OCI-LY7 (cell line): Measurements from ENCODE around the gene ZNF749. TPM values are rescaled to one million over a fixed set of nuclear protein-coding genes. Genes with fewer than 3 reads are reported as not detected.

Experiments used
- BruUV-seq: library from RNA; stranded (reverse); fragments of 400-500 nt; replicated peaks from 2 replicates; lab custom pipeline; 2021; lab: Mats Ljungman, UMichigan
- CTCF ChIA-PET: fragments of 300-600 bp; sonication (Branson Sonifier 250); formaldehyde crosslinking; loops from one replicate; lab custom pipeline; 2022; ENCODE audit warnings: antibody characterized with exemption; ENCODE audit not compliant: unreplicated experiment; lab: Charles Lee
- POLR2A ChIA-PET: fragments of 300-600 bp; sonication (Branson Sonifier 250); formaldehyde crosslinking; loops from one replicate; lab custom pipeline; 2022; ENCODE audit warnings: antibody characterized with exemption; lab: Charles Lee
- DNase-seq: peaks from one replicate; pipeline ENCODE4 v3.0.0-alpha.2; 2015; ENCODE audit warnings: low spot score
- H2AFZ ChIP-seq: fragments of 200-600 bp; sonication (generic), shearing (Covaris generic); 2 replicates; pipeline ENCODE4 v1.6.1; 2014; ENCODE audit warnings: mild to moderate bottlenecking, antibody characterized with exemption, low read length, moderate library complexity
- H3K27ac ChIP-seq: fragments of 200-600 bp; sonication (generic); 2 replicates; pipeline ENCODE4 v1.5.1; 2014; ENCODE audit warnings: mixed run types, low read depth, mild to moderate bottlenecking, moderate library complexity, low read length, inconsistent platforms; ENCODE audit not compliant: poor library complexity, severe bottlenecking
- H3K36me3 ChIP-seq: fragments of 200-600 bp; sonication (generic); 2 replicates; pipeline ENCODE4 v1.6.1; 2014; ENCODE audit warnings: mild to moderate bottlenecking, antibody characterized with exemption, low read length, moderate library complexity, mixed read lengths; ENCODE audit not compliant: insufficient read depth
- H3K4me1 ChIP-seq: fragments of 200-600 bp; sonication (generic); 2 replicates; pipeline ENCODE4 v1.5.1; 2014; ENCODE audit warnings: mild to moderate bottlenecking, low read length; ENCODE audit not compliant: insufficient read depth, poor library complexity, severe bottlenecking
- H3K4me2 ChIP-seq: fragments of 200-600 bp; sonication (generic); 2 replicates; pipeline ENCODE4 v1.6.1; 2014; ENCODE audit warnings: mild to moderate bottlenecking, low read length
- H3K4me3 ChIP-seq: fragments of 200-600 bp; sonication (generic); 2 replicates; pipeline ENCODE4 v1.5.1; 2014; ENCODE audit warnings: mild to moderate bottlenecking, low read depth, low read length; ENCODE audit not compliant: poor library complexity, severe bottlenecking
- H3K79me2 ChIP-seq: fragments of 200-600 bp; sonication (generic); 2 replicates; pipeline ENCODE4 v1.6.1; 2016; ENCODE audit warnings: low read depth, mild to moderate bottlenecking, low read length, moderate library complexity, mixed read lengths; ENCODE audit not compliant: insufficient read depth
- H3K9me2 ChIP-seq: fragments of 200-600 bp; sonication (generic); 2 replicates; pipeline ENCODE4 v1.6.1; 2016; ENCODE audit warnings: mild to moderate bottlenecking, low read length, mixed read lengths; ENCODE audit not compliant: insufficient read depth
- H3K9me3 ChIP-seq: fragments of 200-600 bp; sonication (generic); 2 replicates; pipeline ENCODE4 v1.6.1; 2014; ENCODE audit warnings: mild to moderate bottlenecking, mixed run types, low read length, mixed read lengths
- H4K20me1 ChIP-seq: fragments of 200-600 bp; sonication (generic); 2 replicates; pipeline ENCODE4 v1.6.1; 2014; ENCODE audit warnings: mild to moderate bottlenecking, antibody characterized with exemption, low read length, moderate library complexity, mixed read lengths; ENCODE audit not compliant: insufficient read depth
- CTCF ChIP-seq: fragments of 200-600 bp; sonication (generic); conservative IDR thresholded peaks from 2 replicates; pipeline ENCODE4 v1.5.1; 2014; ENCODE audit warnings: mild to moderate bottlenecking, antibody characterized with exemption, low read length, moderate library complexity, mixed read lengths
- EZH2phosphoT487 ChIP-seq: fragments of 200-600 bp; sonication (generic); IDR thresholded peaks from 2 replicates; pipeline ENCODE4 v1.6.1; 2018; ENCODE audit warnings: low read depth, borderline replicate concordance, mild to moderate bottlenecking, mixed run types, antibody characterized with exemption, low read length, moderate library complexity, mixed read lengths
- intact Hi-C: fragments of 100-400 bp; cut with micrococcal nuclease; formaldehyde crosslinking; loops from one replicate; pipeline ENCODE4 v1.10.0; 2022; ENCODE audit not compliant: unreplicated experiment
- total RNA-seq, 2 experiments: library from RNA; depleted of rRNA in 1 of 2; stranded (reverse); fragments of >200 nt in 1 of 2; shearing (Covaris generic) in 1 of 2; gene quantifications; 2 replicates each; pipeline ENCODE4 v1.2.3, GENCODE V29; 2014 to 2022

ZNF749 gene
- total RNA-seq, 2 experiments from 2014 or later, result 14.2 to 27.1 TPM

DNA sequence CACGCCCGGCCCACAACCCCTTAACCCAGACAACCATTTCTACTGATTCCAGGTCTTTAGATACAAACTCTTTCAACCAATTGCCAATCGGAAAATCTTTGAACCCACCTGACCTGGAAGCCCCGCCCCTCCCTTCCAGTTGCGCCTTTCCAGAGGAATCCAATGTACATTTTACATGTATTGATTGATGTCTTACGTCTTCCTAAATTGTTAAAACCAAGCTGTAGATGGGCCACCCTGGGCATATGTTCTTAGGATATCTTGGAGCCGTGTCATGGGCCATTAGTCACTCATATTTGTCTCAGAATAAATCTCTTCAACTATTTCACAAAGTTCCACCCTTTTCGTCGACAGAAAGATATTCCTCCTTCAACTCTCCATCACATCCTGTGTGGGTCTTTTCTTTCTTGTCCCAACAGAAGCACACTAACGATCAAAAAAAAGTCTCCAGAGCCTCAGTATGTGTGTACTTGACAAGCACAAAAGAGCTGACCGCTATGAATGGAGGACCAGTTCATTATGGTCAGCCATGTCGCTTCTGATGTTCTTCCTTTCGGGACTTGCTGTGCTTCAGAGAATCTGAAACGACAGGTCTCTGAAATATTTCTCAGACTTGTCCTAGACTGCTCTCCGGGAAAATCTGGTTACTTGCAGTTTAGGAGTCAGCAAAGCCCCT is 601 bp upstream of the ZNF749 start:
- peak overlapping the region; percentile 79 for H3K4me2 ChIP-seq
- intact Hi-C loops, result no loop called here

GRCh38 chr19:57436417-57436816 is 1.3 kb downstream of the ZNF749 start:
- Histone ChIP-seq H3K4me1 (peaks cover 16% of the 10 kb centered on the region), H3K9me2 (no peaks in the 10 kb centered on the region), H4K20me1 (0 out of 2 replicates have a peak, but pooled peaks cover 6% of the 10 kb centered on the region), H3K36me3 (peaks cover 26% of the 10 kb centered on the region; the same call in 1 of the 2 replicates), H2AFZ (no peak overlapping the region), H3K9me3 (no peaks in the 10 kb centered on the region), H3K79me2 (peaks cover 31% of the 10 kb centered on the region), H3K4me2 (peak overlapping the region; percentile 72), H3K4me3 (peak overlapping the region; percentile 88), H3K27ac (no peak overlapping the region)
- ChIA-PET CTCF (no interaction called here), POLR2A (no interaction called here)
- TSS peak; percentile 55 for BruUV-seq
- intact Hi-C loops, result no loop called here
- DNase-seq, result no peak
- no peak for TF ChIP-seq CTCF
- TF ChIP-seq EZH2phosphoT487, result no peak

More for the DNA sequence above, 601 bp upstream of the ZNF749 start:
- DNase-seq, result no peak
- Histone ChIP-seq H3K4me3 (peak overlapping the region; percentile 88), H3K27ac (no peak overlapping the region), H2AFZ (peak overlapping the region; percentile 97), H4K20me1 (0 out of 2 replicates have a peak, but pooled peaks cover 6% of the 10 kb centered on the region), H3K79me2 (peaks cover 31% of the 10 kb centered on the region), H3K9me2 (no peaks in the 10 kb centered on the region), H3K36me3 (peaks cover 20% of the 10 kb centered on the region; the same call in 1 of the 2 replicates), H3K9me3 (no peaks in the 10 kb centered on the region), H3K4me1 (peaks cover 16% of the 10 kb centered on the region)
- ChIA-PET CTCF (interaction anchor here (0.6 kb wide), 1 partner anchor 52 kb away, joined by 3 read pairs; no protein-coding TSS in a partner anchor), POLR2A (no interaction called here)
- TSS peak; percentile 90 for BruUV-seq
- no peak for TF ChIP-seq EZH2phosphoT487
- no peak for TF ChIP-seq CTCF

DNA sequence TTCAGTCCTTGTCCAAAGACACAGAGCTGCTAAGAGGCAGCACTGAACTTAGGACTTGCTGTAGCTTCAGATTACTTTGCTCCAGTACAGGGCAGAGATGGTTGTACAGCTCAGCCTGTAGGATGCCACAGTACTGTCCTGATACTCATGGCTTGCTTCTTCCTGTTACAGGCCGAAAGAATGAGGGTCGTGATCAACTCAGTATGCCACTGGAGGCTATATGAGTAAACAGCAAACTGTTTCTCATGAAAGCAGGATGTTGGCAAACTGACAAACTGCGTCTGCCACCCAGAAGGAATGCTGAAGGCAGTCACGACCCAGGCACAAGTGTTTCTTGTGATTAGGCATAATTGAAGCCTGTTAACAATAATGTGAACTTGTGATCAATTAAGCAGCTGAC is 2.8 kb downstream of the ZNF749 start:
- Histone ChIP-seq H3K36me3 (peaks cover 36% of the 10 kb centered on the region), H2AFZ (no peak overlapping the region), H3K4me2 (no peak overlapping the region), H3K9me2 (no peaks in the 10 kb centered on the region), H3K4me1 (peaks cover 17% of the 10 kb centered on the region), H3K27ac (no peak overlapping the region), H4K20me1 (0 out of 2 replicates have a peak, but pooled peaks cover 6% of the 10 kb centered on the region), H3K9me3 (no peaks in the 10 kb centered on the region), H3K4me3 (no peak overlapping the region), H3K79me2 (peaks cover 31% of the 10 kb centered on the region)
- no TSS peak for BruUV-seq
- intact Hi-C loops, result no loop called here
- ChIA-PET CTCF (no interaction called here), POLR2A (no interaction called here)
- no peak for DNase-seq
- TF ChIP-seq EZH2phosphoT487 (no peak), CTCF (no peak)
